HEK293T (cell line): Measurements from ENCODE around the gene NLRP3.

Experiments used
- CTBP1 ChIP-seq: fragments of 450-650 bp; IDR thresholded peaks from 2 replicates; pipeline ENCODE4 v1.6.1; 2016; ENCODE audit warnings: borderline replicate concordance
- FOXA1 ChIP-seq: fragments of 450-650 bp; IDR thresholded peaks from 2 replicates; pipeline ENCODE4 v1.6.1; 2016; ENCODE audit warnings: mild to moderate bottlenecking
- FOXK2 ChIP-seq: fragments of 450-650 bp; IDR thresholded peaks from 2 replicates; pipeline ENCODE4 v1.6.1; 2016; ENCODE audit warnings: mild to moderate bottlenecking
- L3MBTL2 ChIP-seq: fragments of 450-650 bp; conservative IDR thresholded peaks from 2 replicates; pipeline ENCODE4 v1.6.1; 2016; ENCODE audit warnings: mild to moderate bottlenecking
- LEF1 ChIP-seq: fragments of 450-650 bp; IDR thresholded peaks from 2 replicates; pipeline ENCODE4 v1.6.1; 2017; ENCODE audit warnings: mild to moderate bottlenecking, borderline replicate concordance
- NFRKB ChIP-seq: fragments of 450-650 bp; IDR thresholded peaks from 2 replicates; pipeline ENCODE4 v1.6.1; 2016; ENCODE audit warnings: mild to moderate bottlenecking, moderate library complexity
- SUZ12 ChIP-seq: fragments of 450-650 bp; IDR thresholded peaks from 2 replicates; pipeline ENCODE4 v1.6.1; 2016; ENCODE audit warnings: mild to moderate bottlenecking

DNA sequence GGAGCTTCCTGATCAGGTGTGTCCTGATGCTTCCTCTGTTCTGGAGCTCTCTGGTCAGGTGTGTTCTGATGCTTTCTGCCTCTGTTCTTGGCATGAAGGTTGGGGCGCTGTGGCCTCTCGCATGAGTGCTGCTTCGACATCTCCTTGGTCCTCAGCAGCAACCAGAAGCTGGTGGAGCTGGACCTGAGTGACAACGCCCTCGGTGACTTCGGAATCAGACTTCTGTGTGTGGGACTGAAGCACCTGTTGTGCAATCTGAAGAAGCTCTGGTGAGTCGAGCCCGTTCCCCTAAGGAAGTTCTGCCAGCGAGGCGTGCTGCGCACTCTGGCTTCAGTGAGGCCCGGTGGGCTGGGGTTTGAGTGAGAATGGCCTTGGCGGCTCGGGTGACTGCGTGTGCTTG lies 18.0 kb downstream of the NLRP3 start:
- TF ChIP-seq L3MBTL2 (no peak), LEF1 (no peak), FOXK2 (no peak), FOXA1 (no peak), NFRKB (no peak), SUZ12 (no peak), CTBP1 (no peak)
